ENCODE data around the gene ANGEL2.
A peak's percentile ranks its signal among the peaks of the same experiment; 100 is the strongest.

Gene ANGEL2

GRCh38 chr1:212986551-212986950, 29.1 kb downstream of the ANGEL2 start:
- TF ChIP-seq POLR2AphosphoS5 (IDR thresholded peaks at IDR 0.05; ENCODE audit: low read depth, low read length) (no peak), PAX5 (IDR thresholded peaks at IDR 0.05; ENCODE audit: insufficient read depth, low read length, severe bottlenecking) (no peak), SPI1 (IDR thresholded peaks at IDR 0.05; ENCODE audit: low read depth, low read length) (no peak), POLR2A (IDR thresholded peaks at IDR 0.05; ENCODE audit: low read depth, low read length) (no peak), TAF1 (IDR thresholded peaks at IDR 0.05; ENCODE audit: low read depth, low read length) (no peak), POU2F2 (IDR thresholded peaks at IDR 0.05; ENCODE audit: low read depth, low read length) (no peak)
- FAIRE-seq (no peak), DNase-seq (ENCODE audit: insufficient read length, low spot score) (no peak)

- DNase-seq (ENCODE audit: insufficient read length, low spot score) (no peak), FAIRE-seq (peak; percentile 45)
- TF ChIP-seq POLR2AphosphoS5 (IDR thresholded peaks at IDR 0.05; ENCODE audit: low read depth, low read length) (no peak), POLR2A (IDR thresholded peaks at IDR 0.05; ENCODE audit: low read depth, low read length) (no peak), TAF1 (IDR thresholded peaks at IDR 0.05; ENCODE audit: low read depth, low read length) (no peak), SPI1 (IDR thresholded peaks at IDR 0.05; ENCODE audit: low read depth, low read length) (no peak), PAX5 (IDR thresholded peaks at IDR 0.05; ENCODE audit: insufficient read depth, low read length, severe bottlenecking) (no peak), POU2F2 (IDR thresholded peaks at IDR 0.05; ENCODE audit: low read depth, low read length) (no peak)
Observed at GRCh38 chr1:212984522-212985291, 31.0 kb downstream of the ANGEL2 start.

- no peak for FAIRE-seq
- no peak for DNase-seq (ENCODE audit: insufficient read length, low spot score)
- TF ChIP-seq PAX5 (IDR thresholded peaks at IDR 0.05; ENCODE audit: insufficient read depth, low read length, severe bottlenecking) (no peak), POLR2AphosphoS5 (IDR thresholded peaks at IDR 0.05; ENCODE audit: low read depth, low read length) (no peak), SPI1 (IDR thresholded peaks at IDR 0.05; ENCODE audit: low read depth, low read length) (no peak), POLR2A (IDR thresholded peaks at IDR 0.05; ENCODE audit: low read depth, low read length) (no peak), POU2F2 (IDR thresholded peaks at IDR 0.05; ENCODE audit: low read depth, low read length) (no peak), TAF1 (IDR thresholded peaks at IDR 0.05; ENCODE audit: low read depth, low read length) (no peak)
Observed at GRCh38 chr1:212983482-212983881, 32.2 kb downstream of the ANGEL2 start.

- TF ChIP-seq POU2F2 (IDR thresholded peaks at IDR 0.05; ENCODE audit: low read depth, low read length) (no peak), SPI1 (IDR thresholded peaks at IDR 0.05; ENCODE audit: low read depth, low read length) (no peak), POLR2A (IDR thresholded peaks at IDR 0.05; ENCODE audit: low read depth, low read length) (no peak), POLR2AphosphoS5 (IDR thresholded peaks at IDR 0.05; ENCODE audit: low read depth, low read length) (no peak), PAX5 (IDR thresholded peaks at IDR 0.05; ENCODE audit: insufficient read depth, low read length, severe bottlenecking) (no peak), TAF1 (IDR thresholded peaks at IDR 0.05; ENCODE audit: low read depth, low read length) (no peak)
- no peak for DNase-seq (ENCODE audit: insufficient read length, low spot score)
- no peak for FAIRE-seq
Observed at GRCh38 chr1:212982430-212983152, 33.1 kb downstream of the ANGEL2 start.

- peak; percentile 77 for FAIRE-seq
- TF ChIP-seq TAF1 (IDR thresholded peaks at IDR 0.05; ENCODE audit: low read depth, low read length) (no peak), SPI1 (IDR thresholded peaks at IDR 0.05; ENCODE audit: low read depth, low read length) (peak; percentile 50), POLR2AphosphoS5 (IDR thresholded peaks at IDR 0.05; ENCODE audit: low read depth, low read length) (no peak), PAX5 (IDR thresholded peaks at IDR 0.05; ENCODE audit: insufficient read depth, low read length, severe bottlenecking) (no peak), POLR2A (IDR thresholded peaks at IDR 0.05; ENCODE audit: low read depth, low read length) (no peak), POU2F2 (IDR thresholded peaks at IDR 0.05; ENCODE audit: low read depth, low read length) (no peak)
- DNase-seq (ENCODE audit: insufficient read length, low spot score), result no peak
Observed at GRCh38 chr1:212981571-212982328, 33.9 kb downstream of the ANGEL2 start.

GRCh38 chr1:212981025-212981495, 34.6 kb downstream of the ANGEL2 start:
- DNase-seq (ENCODE audit: insufficient read length, low spot score) (no peak), FAIRE-seq (no peak)
- TF ChIP-seq SPI1 (IDR thresholded peaks at IDR 0.05; ENCODE audit: low read depth, low read length), result peak; percentile 18; the same call in 1 of the 2 replicates
- TF ChIP-seq TAF1 (IDR thresholded peaks at IDR 0.05; ENCODE audit: low read depth, low read length), result no peak

GRCh38 chr1:212980123-212980785, 35.4 kb downstream of the ANGEL2 start:
- no peak for TF ChIP-seq POLR2A (IDR thresholded peaks at IDR 0.05; ENCODE audit: low read depth, low read length)
- TF ChIP-seq PAX5 (IDR thresholded peaks at IDR 0.05; ENCODE audit: insufficient read depth, low read length, severe bottlenecking), result no peak
- no peak for TF ChIP-seq POLR2AphosphoS5 (IDR thresholded peaks at IDR 0.05; ENCODE audit: low read depth, low read length)
- no peak for TF ChIP-seq SPI1 (IDR thresholded peaks at IDR 0.05; ENCODE audit: low read depth, low read length)
- TF ChIP-seq POU2F2 (IDR thresholded peaks at IDR 0.05; ENCODE audit: low read depth, low read length), result no peak
- no peak for TF ChIP-seq TAF1 (IDR thresholded peaks at IDR 0.05; ENCODE audit: low read depth, low read length)
- FAIRE-seq, result no peak
- DNase-seq (ENCODE audit: insufficient read length, low spot score), result no peak

GRCh38 chr1:212979340-212980122, 36.1 kb downstream of the ANGEL2 start:
- DNase-seq (ENCODE audit: insufficient read length, low spot score) (no peak), FAIRE-seq (peak; percentile 81)
- TF ChIP-seq SPI1 (IDR thresholded peaks at IDR 0.05; ENCODE audit: low read depth, low read length) (no peak), POLR2A (IDR thresholded peaks at IDR 0.05; ENCODE audit: low read depth, low read length) (peak; percentile 68), PAX5 (IDR thresholded peaks at IDR 0.05; ENCODE audit: insufficient read depth, low read length, severe bottlenecking) (no peak), POU2F2 (IDR thresholded peaks at IDR 0.05; ENCODE audit: low read depth, low read length) (peak; percentile 64; the same call in 1 of the 2 replicates), TAF1 (IDR thresholded peaks at IDR 0.05; ENCODE audit: low read depth, low read length) (0 out of 2 replicates have a peak, but pooled peaks have one; percentile 28), POLR2AphosphoS5 (IDR thresholded peaks at IDR 0.05; ENCODE audit: low read depth, low read length) (peak; percentile 78)

All from GM12891 (cell line).